HTR-8/SVneo (cell line): Measurements from ENCODE around the gene FAM228B.
"Not testable (repeated sequence)": the region's sequence is repeated elsewhere in the genome, so short reads cannot be mapped to it uniquely, and the experiment has no call there.

Source experiments
- DNase-seq: peaks from one replicate; pipeline ENCODE4 v3.0.0; 2011; ENCODE audit warnings: low spot score, mixed read lengths; ENCODE audit not compliant: insufficient read length
- FAIRE-seq: peaks from 2 replicates; lab custom pipeline; 2011; peaks lifted over from hg19 to GRCh38; lab: Jason Lieb, UNC

The FAM228B gene

DNA sequence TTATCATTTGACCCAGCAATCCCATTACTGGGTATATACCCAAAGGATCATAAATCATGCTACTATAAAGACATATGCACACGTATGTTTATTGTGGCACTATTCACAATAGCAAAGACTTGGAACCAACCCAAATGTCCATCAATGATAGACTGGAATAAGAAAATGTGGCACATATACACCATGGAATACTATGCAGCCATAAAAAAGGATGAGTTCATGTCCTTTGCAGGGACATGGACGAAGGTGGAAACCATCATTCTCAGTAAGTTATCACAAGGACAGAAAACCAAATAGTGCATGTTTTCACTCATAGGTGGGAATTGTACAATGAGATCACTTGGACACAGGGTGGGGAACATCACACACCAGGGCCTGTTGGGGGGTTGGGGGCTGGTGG is 22.5 kb upstream of the FAM228B start:
- DNase-seq, FAIRE-seq: not testable (repeated sequence)

DNA sequence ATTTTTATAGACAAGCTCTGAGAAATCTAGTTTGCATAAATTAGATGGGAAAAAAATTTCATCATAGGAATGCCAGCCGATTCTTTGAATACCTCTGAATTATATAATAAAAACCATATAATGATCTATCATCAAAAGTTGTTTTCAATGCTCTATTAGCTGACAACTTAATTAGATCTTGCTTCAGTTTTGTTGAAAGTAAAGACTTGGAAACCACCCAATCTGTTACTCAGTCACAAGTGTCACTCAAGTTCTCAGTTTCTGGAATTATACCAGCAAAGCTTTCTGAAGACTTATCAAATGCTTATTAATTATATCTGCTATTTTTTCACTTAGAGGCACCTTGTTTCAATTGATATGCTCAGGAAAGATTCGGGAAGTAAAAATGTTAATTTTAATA is 21.3 kb upstream of the FAM228B start:
- DNase-seq (no peak), FAIRE-seq (no peak)

- FAIRE-seq = no peak
Measured at GRCh38 chr2:24102677-24103076, 20.6 kb upstream of the FAM228B start.

DNA sequence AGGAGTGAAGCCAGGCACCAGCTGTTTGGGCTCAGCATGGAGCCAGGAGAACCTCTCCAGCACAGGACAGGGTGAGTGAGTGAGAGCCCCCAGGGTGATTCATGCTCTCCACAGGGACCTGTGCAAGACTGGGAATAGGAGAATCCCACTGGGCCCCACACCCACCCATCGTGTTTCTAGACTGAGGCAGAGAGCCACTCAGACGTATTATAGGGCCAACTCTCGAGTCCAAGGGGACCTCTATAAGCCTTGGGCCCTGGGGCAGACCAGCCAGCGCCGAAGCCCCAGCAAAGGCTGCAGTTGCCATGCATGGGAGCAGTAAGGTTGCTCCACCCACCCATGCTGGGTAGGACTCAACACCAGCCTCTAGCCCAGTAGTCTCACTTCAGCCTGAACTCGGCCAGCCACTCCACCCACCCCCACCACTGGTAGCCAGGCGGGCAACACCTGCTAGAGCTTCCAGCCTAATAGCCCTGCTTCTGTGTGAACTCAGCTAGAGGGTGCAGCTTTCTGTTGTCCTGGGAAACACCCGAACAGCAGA is 19.1 kb upstream of the FAM228B start:
- DNase-seq (no peak), FAIRE-seq (no peak)

More at GRCh38 chr2:24102677-24103076, 20.6 kb upstream of the FAM228B start:
- no peak for DNase-seq

DNA sequence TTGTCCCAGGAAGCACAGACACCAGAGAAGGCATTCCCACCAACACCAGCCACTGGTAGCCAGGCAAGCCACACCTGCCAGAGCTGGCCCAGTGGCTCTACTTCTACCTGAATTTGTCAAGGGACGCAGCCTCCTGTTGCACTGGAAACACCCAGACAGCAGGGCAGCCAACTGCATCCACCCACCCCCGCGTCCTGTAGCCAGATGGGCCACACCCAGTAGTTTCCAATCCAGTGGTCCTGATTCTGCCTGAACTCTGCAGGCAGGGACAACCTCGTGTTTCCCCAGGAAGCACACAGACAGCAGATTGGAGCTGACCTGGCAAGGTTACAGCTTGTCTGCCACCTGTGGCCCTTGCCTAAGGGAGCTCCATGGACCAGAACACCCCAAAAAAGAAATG is 18.4 kb upstream of the FAM228B start:
- FAIRE-seq (no peak), DNase-seq (no peak)

- FAIRE-seq (no peak), DNase-seq (no peak)
Measured at GRCh38 chr2:24105816-24106215, 17.5 kb upstream of the FAM228B start.

DNA sequence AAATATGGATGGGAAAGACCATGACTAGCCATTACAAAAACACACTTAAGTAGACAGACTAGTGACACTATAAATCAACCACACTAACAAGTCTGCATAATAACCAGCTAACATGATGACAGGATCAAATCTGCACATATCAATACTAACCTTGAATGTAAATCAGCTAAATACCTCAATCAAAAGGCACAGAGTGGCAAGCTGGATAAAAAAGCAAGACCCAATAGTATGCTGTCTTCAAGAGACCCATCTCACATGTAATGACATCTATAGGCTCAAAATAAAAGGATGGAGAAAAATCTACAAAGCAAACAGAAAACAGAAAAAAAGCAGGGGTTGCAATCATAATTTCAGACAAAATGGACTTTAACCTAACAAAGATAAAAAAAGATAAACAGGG is 16.5 kb upstream of the FAM228B start:
- FAIRE-seq (no peak), DNase-seq (no peak)

DNA sequence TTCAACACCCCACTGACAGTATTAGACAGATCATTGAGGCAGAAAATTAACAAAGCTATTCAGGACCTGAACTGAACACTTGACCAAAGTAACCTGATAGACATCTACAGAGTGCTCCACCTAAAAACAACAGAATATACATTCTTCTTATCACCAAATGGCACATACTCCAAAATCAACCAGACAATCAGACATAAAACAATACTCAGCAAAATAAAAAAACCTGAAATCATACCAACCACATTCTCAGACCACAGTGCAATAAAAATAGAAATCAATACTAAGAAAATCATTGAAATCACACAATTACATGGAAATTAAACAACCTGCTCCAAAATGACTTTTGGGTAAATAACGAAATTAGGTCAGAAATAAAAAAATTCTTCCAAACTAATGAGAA is 15.9 kb upstream of the FAM228B start:
- FAIRE-seq (no peak), DNase-seq (no peak)

GRCh38 chr2:24109431-24109830 is 13.8 kb upstream of the FAM228B start:
- DNase-seq, FAIRE-seq: not testable (repeated sequence)

- FAIRE-seq (no peak), DNase-seq (no peak)
Measured at GRCh38 chr2:24110660-24111303, 12.5 kb upstream of the FAM228B start.

DNA sequence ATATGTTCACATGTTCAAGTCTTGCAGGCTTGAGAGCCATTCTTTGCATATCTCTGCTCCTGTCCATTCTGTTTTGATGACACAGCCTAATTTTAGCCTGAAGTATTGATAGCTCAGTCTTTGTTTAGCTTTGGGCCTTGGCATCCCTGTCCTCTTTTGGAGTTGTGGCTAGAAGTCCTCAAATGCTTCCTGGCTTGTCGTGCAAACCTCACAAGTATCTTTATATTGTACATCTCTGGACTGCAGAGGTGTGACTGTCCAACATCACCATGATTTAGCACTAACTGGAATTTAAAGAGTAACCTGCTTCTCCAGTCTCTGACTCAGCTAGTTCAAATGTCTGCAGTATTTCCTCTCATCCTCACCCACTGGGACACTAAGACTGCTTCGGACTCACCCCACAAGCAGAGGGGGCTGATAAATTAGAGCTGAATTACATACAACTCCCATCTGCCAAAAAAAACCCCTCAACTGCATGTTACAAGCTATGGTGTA is 11.8 kb upstream of the FAM228B start:
- FAIRE-seq (peak; percentile 36), DNase-seq (peak; percentile 11)

DNA sequence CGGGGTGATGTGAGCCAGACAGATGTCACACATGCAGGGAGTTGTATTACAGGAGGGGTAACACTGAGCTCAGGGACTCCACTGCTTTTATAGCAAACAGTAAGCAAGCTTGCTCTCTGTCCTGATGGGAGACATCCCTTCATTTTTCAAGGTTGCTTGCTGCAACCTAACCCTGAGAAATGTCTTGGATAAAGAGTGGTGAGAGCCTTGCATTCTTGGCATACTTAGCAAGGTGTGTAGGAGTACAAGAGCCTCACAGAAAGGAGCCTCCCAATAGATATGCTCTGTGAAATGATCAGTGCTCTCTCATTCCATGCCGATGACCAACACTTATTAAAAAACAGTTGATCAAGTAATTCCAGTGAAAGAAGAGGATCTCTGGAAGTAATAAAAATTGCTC is 8.2 kb upstream of the FAM228B start:
- FAIRE-seq (peak; percentile 64), DNase-seq (peak; percentile 33)

- FAIRE-seq (no peak), DNase-seq (no peak)
Measured at GRCh38 chr2:24117902-24118301, 5.4 kb upstream of the FAM228B start.

DNA sequence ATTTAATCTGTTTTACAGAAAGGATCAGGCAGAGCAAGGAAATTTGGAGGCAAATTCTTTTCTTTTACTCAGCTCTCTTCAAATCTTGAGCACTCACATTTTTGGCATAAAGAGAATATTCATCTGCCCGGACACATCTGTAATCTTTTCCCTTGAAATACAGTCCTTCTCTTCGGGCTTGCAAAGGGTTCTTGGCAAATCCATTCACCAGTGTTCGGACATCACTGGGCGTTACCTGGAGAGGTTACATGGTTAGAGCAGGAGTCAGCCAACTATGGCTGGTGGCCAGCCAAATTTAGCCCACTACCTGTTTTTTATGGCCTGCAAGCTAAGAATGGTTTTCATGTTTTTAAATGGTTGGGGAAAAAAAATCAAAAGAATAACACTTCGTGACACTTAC is 2.2 kb upstream of the FAM228B start:
- FAIRE-seq (no peak), DNase-seq (no peak)

GRCh38 chr2:24121469-24121868 is 1.8 kb upstream of the FAM228B start:
- no peak for FAIRE-seq

DNA sequence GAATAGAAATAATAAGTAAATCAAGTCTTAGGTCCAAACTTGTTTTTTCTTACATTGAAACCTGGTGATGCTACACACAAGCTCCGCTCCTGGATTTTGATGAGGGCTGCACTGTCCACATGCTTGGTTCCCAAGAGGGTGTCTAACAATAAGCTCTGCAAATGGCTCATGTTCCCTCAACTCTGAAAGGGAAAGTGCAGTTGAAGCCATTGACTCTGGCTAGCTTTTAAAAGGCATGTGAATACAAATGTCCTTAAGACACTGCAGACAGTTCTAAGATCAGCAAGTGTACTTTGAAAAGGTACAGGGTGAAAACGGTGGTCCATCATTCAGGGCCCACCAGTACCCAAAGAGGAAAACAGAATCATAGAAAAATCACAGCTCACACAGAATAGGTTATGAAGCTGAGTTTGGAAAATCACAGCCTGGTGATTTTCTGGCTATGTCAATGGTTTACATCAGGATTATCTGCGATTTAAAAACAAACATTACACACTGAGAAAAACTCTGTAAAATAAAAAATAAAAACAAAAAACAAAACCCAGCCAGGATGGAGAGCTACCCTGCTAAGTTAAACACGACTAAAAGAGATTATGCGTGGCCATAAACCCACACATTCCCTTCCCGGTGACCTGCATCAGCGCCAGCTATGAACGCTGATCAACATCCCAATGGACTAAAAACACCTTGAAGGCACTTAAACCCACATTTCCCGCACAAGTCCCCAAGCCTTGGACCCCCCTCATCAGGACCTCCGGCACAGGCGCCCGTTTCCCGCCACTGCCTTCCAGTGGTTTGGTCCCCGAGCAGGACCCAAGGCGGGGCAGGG is 689 bp upstream of the FAM228B start:
- FAIRE-seq (peak; percentile 23), DNase-seq (peak; percentile 26)

More at GRCh38 chr2:24121469-24121868, 1.8 kb upstream of the FAM228B start:
- no peak for DNase-seq

GRCh38 chr2:24123922-24124580 is 782 bp downstream of the FAM228B start:
- DNase-seq (no peak), FAIRE-seq (no peak)

DNA sequence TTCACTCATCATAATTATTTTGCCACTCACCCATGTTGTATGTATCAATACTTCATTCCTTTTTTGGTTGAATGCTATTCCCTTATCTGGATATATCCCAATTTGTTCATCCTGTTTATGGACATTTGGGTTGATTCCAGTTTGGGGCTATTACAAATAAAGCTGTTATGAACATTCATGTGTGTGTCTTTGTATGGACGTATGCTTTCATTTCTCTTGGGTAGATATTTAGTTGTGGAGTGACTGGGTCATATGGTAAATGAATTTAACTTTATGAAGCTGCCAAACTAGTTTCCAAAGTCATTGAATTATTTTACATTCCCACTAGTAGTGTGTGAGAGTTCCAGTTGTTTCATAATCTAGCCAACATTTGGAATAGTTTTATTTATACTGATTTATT is 2.7 kb downstream of the FAM228B start:
- FAIRE-seq = no peak
- DNase-seq = no peak

DNA sequence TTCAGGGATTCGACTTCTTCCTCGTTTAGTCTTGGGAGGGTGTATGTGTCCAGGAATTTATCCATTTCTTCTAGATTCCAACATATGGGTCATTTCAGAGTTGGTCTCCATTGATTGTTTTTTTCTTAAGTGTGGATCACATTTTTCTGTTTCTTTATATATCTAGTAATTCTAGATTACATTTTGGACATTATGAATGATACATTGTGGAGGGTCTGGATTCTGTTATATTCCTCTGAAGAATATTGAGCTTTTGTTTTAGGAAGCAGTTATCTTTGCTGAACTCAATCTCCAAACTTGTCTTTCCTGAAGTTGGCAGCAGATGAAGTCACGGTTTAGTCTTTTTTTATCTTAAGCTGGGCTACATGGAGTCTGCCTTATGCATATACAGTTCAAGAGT is 9.3 kb downstream of the FAM228B start:
- DNase-seq = no peak

GRCh38 chr2:24140305-24140704 is 17.0 kb downstream of the FAM228B start:
- not testable (repeated sequence) for DNase-seq, FAIRE-seq

More for the DNA sequence above, 9.3 kb downstream of the FAM228B start:
- FAIRE-seq = no peak

DNA sequence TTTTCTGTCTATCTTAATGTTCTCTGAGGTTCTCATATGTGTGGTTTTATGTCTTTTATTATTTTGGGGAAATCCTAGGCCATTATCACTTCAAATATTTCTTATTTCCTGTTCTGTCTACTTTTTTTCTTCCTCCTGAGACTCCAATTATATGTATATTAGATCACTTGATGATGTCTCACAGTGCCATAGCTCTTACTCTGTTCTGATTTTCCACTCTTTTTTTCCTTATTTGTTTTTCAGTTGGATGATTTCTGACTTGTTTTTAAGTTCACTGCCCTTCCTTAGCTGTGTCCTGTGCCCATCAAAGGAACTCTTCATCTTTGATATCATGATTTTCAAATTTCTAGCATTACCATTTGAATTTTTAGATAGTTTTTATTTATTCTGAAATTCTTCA is 24.1 kb downstream of the FAM228B start:
- FAIRE-seq (no peak), DNase-seq (no peak)
